Nephron (organoid): ENCODE results near the gene NR3C2.

Experiments
- H3K27ac Mint-ChIP-seq, 3 experiments: 2 replicates each; pipeline ENCODE4 v1.8.0; 2020; ENCODE audit warnings: mixed read lengths in 3 of 3, mild to moderate bottlenecking in 2 of 3, moderate library complexity in 1 of 3
- H3K27me3 Mint-ChIP-seq: 2 replicates; pipeline ENCODE4 v1.8.0; 2021; ENCODE audit warnings: low read depth, mild to moderate bottlenecking, moderate library complexity, mixed read lengths
- H3K36me3 Mint-ChIP-seq: 2 replicates; pipeline ENCODE4 v1.8.0; 2020; ENCODE audit warnings: low read depth, mixed read lengths
- H3K4me1 Mint-ChIP-seq: 2 replicates; pipeline ENCODE4 v1.8.0; 2020; ENCODE audit warnings: mixed read lengths
- H3K4me3 Mint-ChIP-seq, 3 experiments: 2 replicates each; pipeline ENCODE4 v1.8.0; 2020; ENCODE audit warnings: mild to moderate bottlenecking in 3 of 3, mixed read lengths in 3 of 3, moderate library complexity in 2 of 3
- H3K9me3 Mint-ChIP-seq: 2 replicates; pipeline ENCODE4 v1.8.0; 2020; ENCODE audit warnings: mixed read lengths
- TF ChIP-seq, protein P1 (sequence below), 3 experiments: fragments of 200-600 bp; sonication (generic); IDR thresholded peaks; one replicate each; pipeline ENCODE4 v1.5.0; 2021; ENCODE audit warnings: antibody characterized with exemption in 3 of 3; ENCODE audit not compliant: unreplicated experiment in 3 of 3

The NR3C2 gene

DNA sequence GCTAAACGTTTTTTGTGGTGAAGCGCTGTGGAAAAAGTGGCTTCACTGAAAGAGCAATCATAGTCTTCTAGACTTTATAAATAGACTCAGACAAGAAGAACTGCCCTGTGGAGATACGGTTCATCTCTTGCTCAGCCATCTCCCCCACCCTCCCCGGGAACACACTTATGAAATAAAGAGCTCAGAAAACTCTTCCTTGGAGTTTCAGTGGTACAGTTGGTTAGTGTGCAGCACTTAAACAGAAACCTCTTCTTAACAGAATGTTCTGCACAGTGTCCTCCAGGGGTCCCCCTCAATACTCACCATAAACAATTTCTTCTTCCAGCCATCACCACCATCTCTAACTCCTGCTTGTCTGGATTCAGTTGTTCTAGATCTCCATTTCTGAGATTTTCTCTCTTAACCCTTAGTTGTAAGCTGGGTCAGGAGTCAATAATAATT lies 397.3 kb downstream of the NR3C2 start:
- TF ChIP-seq, protein P1, sequence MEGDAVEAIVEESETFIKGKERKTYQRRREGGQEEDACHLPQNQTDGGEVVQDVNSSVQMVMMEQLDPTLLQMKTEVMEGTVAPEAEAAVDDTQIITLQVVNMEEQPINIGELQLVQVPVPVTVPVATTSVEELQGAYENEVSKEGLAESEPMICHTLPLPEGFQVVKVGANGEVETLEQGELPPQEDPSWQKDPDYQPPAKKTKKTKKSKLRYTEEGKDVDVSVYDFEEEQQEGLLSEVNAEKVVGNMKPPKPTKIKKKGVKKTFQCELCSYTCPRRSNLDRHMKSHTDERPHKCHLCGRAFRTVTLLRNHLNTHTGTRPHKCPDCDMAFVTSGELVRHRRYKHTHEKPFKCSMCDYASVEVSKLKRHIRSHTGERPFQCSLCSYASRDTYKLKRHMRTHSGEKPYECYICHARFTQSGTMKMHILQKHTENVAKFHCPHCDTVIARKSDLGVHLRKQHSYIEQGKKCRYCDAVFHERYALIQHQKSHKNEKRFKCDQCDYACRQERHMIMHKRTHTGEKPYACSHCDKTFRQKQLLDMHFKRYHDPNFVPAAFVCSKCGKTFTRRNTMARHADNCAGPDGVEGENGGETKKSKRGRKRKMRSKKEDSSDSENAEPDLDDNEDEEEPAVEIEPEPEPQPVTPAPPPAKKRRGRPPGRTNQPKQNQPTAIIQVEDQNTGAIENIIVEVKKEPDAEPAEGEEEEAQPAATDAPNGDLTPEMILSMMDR (IDR thresholded peaks at IDR 0.05; ENCODE audit: unreplicated experiment in 3 of 3) = peak in 2 of 3 experiments; percentile 22 to 31
- Mint-ChIP-seq H3K36me3 (peaks cover 3% of the 10 kb centered on the region), H3K9me3 (no peaks in the 10 kb centered on the region), H3K27me3 (no peaks in the 10 kb centered on the region), H3K4me1 (peaks cover 32% of the 10 kb centered on the region), H3K27ac (no peak overlapping the region), H3K4me3 (no peak overlapping the region)

DNA sequence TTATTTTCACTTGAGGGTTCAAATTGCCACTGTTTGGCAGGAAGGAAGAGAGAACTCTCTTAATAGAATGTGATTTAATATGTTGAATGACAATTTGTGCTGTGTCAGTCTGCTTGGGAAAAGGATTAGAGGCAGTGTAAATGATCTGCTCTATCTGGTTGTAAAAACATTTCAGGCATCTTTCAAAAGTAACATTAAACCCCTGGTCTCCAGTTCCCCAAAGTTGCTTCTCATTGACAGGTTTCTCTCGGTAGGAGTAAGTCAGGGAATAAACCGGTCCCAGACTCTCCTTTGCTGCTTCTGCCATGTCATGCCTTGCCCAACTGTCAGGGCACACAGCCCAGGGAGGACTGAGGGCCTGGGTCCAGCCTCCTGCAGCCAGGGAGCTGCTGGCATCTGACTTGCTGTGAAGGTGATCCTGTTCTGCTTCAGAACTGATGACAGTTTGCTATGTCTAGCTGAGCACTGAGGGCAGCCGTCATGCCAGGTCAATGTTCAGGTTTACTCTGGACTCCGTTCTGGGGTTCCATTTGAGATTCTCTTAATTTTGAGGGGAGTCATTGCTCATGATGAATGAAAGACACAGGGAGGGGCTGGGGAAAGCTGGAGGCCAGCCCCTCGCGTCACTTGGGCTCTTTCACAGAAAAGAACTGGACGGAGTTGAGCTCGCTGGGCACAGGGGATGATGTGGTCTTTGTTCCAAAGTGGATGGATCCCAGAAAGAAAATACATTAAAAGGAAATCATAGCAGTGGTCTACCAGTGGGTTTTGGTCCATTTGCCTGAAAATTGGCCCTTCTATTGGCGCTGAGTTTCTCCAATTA lies 397.9 kb downstream of the NR3C2 start:
- peaks cover 3% of the 10 kb centered on the region for H3K36me3 Mint-ChIP-seq
- TF ChIP-seq, protein P1 (IDR thresholded peaks at IDR 0.05; ENCODE audit: unreplicated experiment in 3 of 3) = no peak
- H3K27ac Mint-ChIP-seq = peak overlapping the region in 1 of 3 experiments; percentile 37

DNA sequence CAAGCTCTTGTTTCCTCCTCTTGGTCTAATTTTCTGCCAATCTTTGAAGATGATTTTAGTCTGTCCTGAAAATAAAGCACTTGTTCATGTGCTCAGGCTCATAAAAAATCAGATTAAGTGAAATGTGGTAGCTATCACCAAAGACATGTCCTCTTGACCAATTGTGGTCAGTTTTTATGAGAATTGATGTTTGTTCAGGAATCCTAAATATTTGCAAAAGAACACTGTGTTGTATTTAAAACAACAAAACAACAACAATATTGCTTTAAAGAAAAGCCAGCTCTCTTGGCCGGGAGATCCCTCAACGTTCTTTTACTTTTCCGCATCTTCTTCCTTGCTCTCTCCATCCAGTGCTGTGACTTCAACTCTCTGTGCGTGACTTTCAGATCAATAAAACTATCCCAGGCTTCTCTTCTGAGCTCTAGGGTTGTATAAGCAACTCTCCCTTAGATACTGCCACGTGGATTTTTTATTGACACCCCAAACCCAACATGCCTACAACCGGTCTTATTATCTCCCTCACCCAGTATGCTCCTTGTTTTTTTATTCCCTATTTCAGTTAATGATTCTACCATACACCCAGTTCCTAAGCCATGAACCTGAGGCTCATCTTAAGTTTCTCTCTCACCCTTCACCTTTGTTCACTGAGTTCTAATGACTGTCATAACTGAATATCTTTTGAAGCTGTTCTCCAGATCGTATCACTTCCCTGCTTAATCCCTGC lies 400.4 kb downstream of the NR3C2 start:
- peaks cover 3% of the 10 kb centered on the region for H3K36me3 Mint-ChIP-seq
- peaks cover 15% of the 10 kb centered on the region for H3K4me1 Mint-ChIP-seq
- no peak overlapping the region for H3K27ac Mint-ChIP-seq
- H3K4me3 Mint-ChIP-seq = no peak overlapping the region
- no peaks in the 10 kb centered on the region for H3K9me3 Mint-ChIP-seq
- TF ChIP-seq, protein P1 (IDR thresholded peaks at IDR 0.05; ENCODE audit: unreplicated experiment in 3 of 3) = no peak
- H3K27me3 Mint-ChIP-seq = no peaks in the 10 kb centered on the region

More for the DNA sequence above, 397.9 kb downstream of the NR3C2 start:
- no peak overlapping the region for H3K4me3 Mint-ChIP-seq
- peaks cover 29% of the 10 kb centered on the region for H3K4me1 Mint-ChIP-seq
- H3K27me3 Mint-ChIP-seq = no peaks in the 10 kb centered on the region
- H3K9me3 Mint-ChIP-seq = no peaks in the 10 kb centered on the region

DNA sequence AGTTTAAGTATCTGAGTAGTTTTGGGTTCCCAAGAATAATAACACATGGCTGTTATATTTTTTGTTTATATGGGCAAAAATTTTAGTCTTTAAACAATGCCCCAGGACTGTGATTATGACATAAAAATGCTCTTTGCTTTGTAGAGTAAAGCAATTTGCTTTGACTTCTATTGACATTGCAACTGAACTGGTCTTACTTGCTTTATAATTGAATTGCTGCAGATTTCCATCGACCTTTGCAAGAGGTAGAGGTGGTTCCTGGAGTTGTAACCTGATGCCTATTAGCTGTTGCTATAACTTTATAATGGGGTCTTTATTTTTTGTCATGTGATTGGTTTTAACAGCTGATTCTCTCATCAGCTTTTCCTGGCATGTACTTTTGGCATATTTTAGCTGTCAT lies 407.4 kb downstream of the NR3C2 start:
- H3K36me3 Mint-ChIP-seq = peaks cover 1% of the 10 kb centered on the region
- TF ChIP-seq, protein P1 (IDR thresholded peaks at IDR 0.05; ENCODE audit: unreplicated experiment in 3 of 3) = no peak
- no peaks in the 10 kb centered on the region for H3K9me3 Mint-ChIP-seq
- peak overlapping the region in 2 of 3 experiments; percentile 37 to 76 for H3K27ac Mint-ChIP-seq
- H3K27me3 Mint-ChIP-seq = no peaks in the 10 kb centered on the region
- H3K4me1 Mint-ChIP-seq = peaks cover 32% of the 10 kb centered on the region
- H3K4me3 Mint-ChIP-seq = no peak overlapping the region

DNA sequence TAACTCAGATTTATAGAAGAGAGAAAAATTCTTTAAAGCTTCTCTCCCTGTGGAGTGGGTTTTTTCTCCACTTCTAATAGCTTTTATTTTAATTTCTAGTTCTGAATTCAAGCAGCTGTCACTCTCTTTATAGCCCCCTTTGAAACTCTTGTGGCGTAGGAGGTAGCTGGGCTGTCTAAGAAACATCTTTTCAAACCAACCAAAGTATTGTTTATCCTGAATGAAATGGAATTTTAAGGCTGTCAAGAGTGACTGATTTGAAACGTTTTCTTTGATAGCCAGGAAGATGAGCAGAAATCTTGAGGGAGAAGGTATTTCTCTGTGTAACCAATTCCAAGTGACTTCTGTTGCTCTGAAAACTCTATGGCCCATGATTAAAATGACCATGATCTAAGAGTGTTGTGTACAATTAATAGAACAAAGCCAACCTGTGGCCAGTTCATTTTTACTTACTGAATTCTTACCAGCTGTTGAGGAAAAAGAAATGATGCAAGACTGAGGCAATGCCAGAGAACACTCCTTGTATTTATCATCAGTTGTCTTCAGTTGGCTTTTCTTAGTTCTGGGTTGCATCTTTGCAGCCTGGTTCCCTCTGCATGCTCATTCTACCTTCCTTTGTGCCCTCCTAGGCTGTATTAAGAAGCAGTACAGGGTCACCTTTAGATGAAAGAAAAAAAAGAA lies 411.9 kb downstream of the NR3C2 start:
- H3K36me3 Mint-ChIP-seq = peaks cover 25% of the 10 kb centered on the region
- TF ChIP-seq, protein P1 (IDR thresholded peaks at IDR 0.05; ENCODE audit: unreplicated experiment in 3 of 3) = no peak
- H3K9me3 Mint-ChIP-seq = peaks cover 10% of the 10 kb centered on the region
- peaks cover 31% of the 10 kb centered on the region for H3K4me1 Mint-ChIP-seq
- H3K27ac Mint-ChIP-seq = peak overlapping the region in 2 of 3 experiments; percentile 28 to 62
- no peaks in the 10 kb centered on the region for H3K27me3 Mint-ChIP-seq
- H3K4me3 Mint-ChIP-seq = no peak overlapping the region
